A549 treated with AZD9567 at 1 μM for 4 hours (cell line): ENCODE data around the gene COL5A1. TPM values are rescaled to one million over a fixed set of nuclear protein-coding genes. Genes with fewer than 3 reads are reported as not detected.

Experiments used
- total RNA-seq: library from RNA; stranded (reverse); fragments of 200-300 nt; extraction: Qiagen RNA extraction; gene quantifications from 5 replicates; pipeline ENCODE4 v1.2.3, GENCODE V29; 2022; ENCODE audit not compliant: insufficient read depth

The COL5A1 gene
- total RNA-seq = 29.9 to 47.7 TPM (median 36.6 TPM) in 5 replicates

GRCh38 chr9:134641173-134641989 is at the start of gene COL5A1:
Gene COL5A1 (plus strand): TSS chr9:134641803. CDS start chr9:134642188, 385 bp downstream.

GRCh38 chr9:134880484-134881312 is 239.1 kb downstream of the COL5A1 start, which contains the start of gene FCN2:
Gene FCN2 (plus strand): TSS chr9:134880810. CDS start chr9:134880822, 12 bp downstream.

Other genes with a start within 250 kb of the COL5A1 start
- gene FCN2, start 239.0 kb downstream of the COL5A1 start, total RNA-seq = not detected in 5 replicates